H1 (cell line): Measurements from ENCODE around the gene TMPRSS11E. TPM values are rescaled to one million over a fixed set of nuclear protein-coding genes. Genes with fewer than 3 reads are reported as not detected.

ENCODE experiments used
- BACH1 ChIP-seq: IDR thresholded peaks from 2 replicates; pipeline ENCODE4 v1.6.1; 2012; ENCODE audit warnings: low read length, improper control_type of control experiment
- BRCA1 ChIP-seq: IDR thresholded peaks from 2 replicates; pipeline ENCODE4 v1.6.1; 2012; ENCODE audit warnings: low read depth, low read length, improper control_type of control experiment
- CBX5 ChIP-seq: fragments of 300-800, 300-1000 bp; sonication (generic); IDR thresholded peaks from 2 replicates; pipeline ENCODE4 v1.7.1; 2016; ENCODE audit warnings: antibody characterized with exemption, low read length, low read depth
- CHD7 ChIP-seq: fragments of 300-600 bp; sonication (generic); IDR thresholded peaks from 2 replicates; pipeline ENCODE4 v1.7.1; 2012; ENCODE audit warnings: low read length, moderate library complexity, mild to moderate bottlenecking, inconsistent platforms; ENCODE audit not compliant: insufficient replicate concordance
- EP300 ChIP-seq, 2 experiments: IDR thresholded peaks; 1 replicate in 1 of 2; 2 replicates in 1 of 2; pipeline ENCODE4 v1.6.1; 2011 to 2012; ENCODE audit warnings: low read depth in 2 of 2, low read length in 2 of 2, mild to moderate bottlenecking in 2 of 2, borderline replicate concordance in 1 of 2, inconsistent platforms in 1 of 2, moderate library complexity in 1 of 2
- HDAC2 ChIP-seq, 2 experiments: fragments of 300-600 bp in 1 of 2; sonication (generic) in 1 of 2; IDR thresholded peaks; 2 replicates each; pipeline ENCODE4 v1.6.1; 2011 to 2012; ENCODE audit warnings: low read depth in 2 of 2, low read length in 2 of 2, mild to moderate bottlenecking in 2 of 2, moderate library complexity in 2 of 2, borderline replicate concordance in 1 of 2, inconsistent platforms in 1 of 2
- HDAC6 ChIP-seq: IDR thresholded peaks from one replicate; pipeline ENCODE4 v1.7.1; 2012; ENCODE audit warnings: low read depth, mild to moderate bottlenecking, inconsistent platforms, low read length, moderate library complexity
- JUND ChIP-seq: IDR thresholded peaks from 2 replicates; pipeline ENCODE4 v1.6.1; 2011; ENCODE audit warnings: mild to moderate bottlenecking, improper control_type of control experiment, low read length
- MAX ChIP-seq: IDR thresholded peaks from 2 replicates; pipeline ENCODE4 v1.6.1; 2012; ENCODE audit warnings: inconsistent platforms
- POLR2A ChIP-seq, 2 experiments: IDR thresholded peaks; 1 replicate in 1 of 2; 2 replicates in 1 of 2; pipeline ENCODE4 v1.6.1; 2011; ENCODE audit warnings: low read depth in 2 of 2, low read length in 2 of 2, mild to moderate bottlenecking in 2 of 2; ENCODE audit errors: control extremely low read depth in 1 of 2
- SIX5 ChIP-seq: IDR thresholded peaks from 2 replicates; pipeline ENCODE4 v1.6.1; 2011; ENCODE audit warnings: mild to moderate bottlenecking, low read depth, low read length
- TAF7 ChIP-seq: optimal IDR thresholded peaks from 2 replicates; pipeline ENCODE3; 2011; ENCODE audit warnings: low read depth, mild to moderate bottlenecking, inconsistent platforms, low read length, moderate library complexity, borderline replicate concordance
- polyA plus RNA-seq, 7 experiments: library from polyadenylated mRNA; depleted of rRNA in 3 of 7; stranded (reverse) in 5 of 7; unstranded in 2 of 7; fragments of >200 nt in 5 of 7; fragments of 200-250 nt in 2 of 7; gene quantifications; 1 replicate in 5 of 7; 2 replicates in 1 of 7; 4 replicates in 1 of 7; pipeline versions ENCODE4 v1.2.1 to v1.2.3, GENCODE V29; 2011 to 2013; ENCODE audit warnings: missing spikeins in 2 of 7, mixed read lengths in 2 of 7
- total RNA-seq: library from RNA; stranded (reverse); fragmentation: NEBNext Ultra II Directional; extraction: Animal tissue kit (Norgen Biotek cat#: 25700); gene quantifications from 2 replicates; pipeline ENCODE4 v1.2.1, GENCODE V29; 2021

The TMPRSS11E gene
- total and polyA plus RNA-seq, 2 of the 8 experiments (the other 6 are each of a cell fraction or from before 2014, with no cell fraction given), result 0.38 to 0.71 TPM

- TF ChIP-seq CHD7 (no peak), TAF7 (no peak), HDAC6 (no peak), SIX5 (no peak), BRCA1 (no peak), CBX5 (no peak), BACH1 (no peak), JUND (no peak), POLR2A (IDR thresholded peaks at IDR 0.05; ENCODE audit: control extremely low read depth in 1 of 2, low read depth in 2 of 2, low read length in 2 of 2) (no peak), HDAC2 (IDR thresholded peaks at IDR 0.05; ENCODE audit: borderline replicate concordance in 1 of 2, low read depth in 2 of 2, low read length in 2 of 2) (no peak), MAX (no peak), EP300 (IDR thresholded peaks at IDR 0.05; ENCODE audit: borderline replicate concordance in 1 of 2, low read depth in 2 of 2, low read length in 2 of 2) (no peak)
Observed at GRCh38 chr4:68499021-68499420, 51.8 kb downstream of the TMPRSS11E start (continued).
